ENCODE data around the gene TBC1D5. TPM values are rescaled to one million over a fixed set of nuclear protein-coding genes. Genes with fewer than 3 reads are reported as not detected.

TBC1D5 gene
- total RNA-seq, 1 experiment from 2014 or later = 33.9 TPM

DNA sequence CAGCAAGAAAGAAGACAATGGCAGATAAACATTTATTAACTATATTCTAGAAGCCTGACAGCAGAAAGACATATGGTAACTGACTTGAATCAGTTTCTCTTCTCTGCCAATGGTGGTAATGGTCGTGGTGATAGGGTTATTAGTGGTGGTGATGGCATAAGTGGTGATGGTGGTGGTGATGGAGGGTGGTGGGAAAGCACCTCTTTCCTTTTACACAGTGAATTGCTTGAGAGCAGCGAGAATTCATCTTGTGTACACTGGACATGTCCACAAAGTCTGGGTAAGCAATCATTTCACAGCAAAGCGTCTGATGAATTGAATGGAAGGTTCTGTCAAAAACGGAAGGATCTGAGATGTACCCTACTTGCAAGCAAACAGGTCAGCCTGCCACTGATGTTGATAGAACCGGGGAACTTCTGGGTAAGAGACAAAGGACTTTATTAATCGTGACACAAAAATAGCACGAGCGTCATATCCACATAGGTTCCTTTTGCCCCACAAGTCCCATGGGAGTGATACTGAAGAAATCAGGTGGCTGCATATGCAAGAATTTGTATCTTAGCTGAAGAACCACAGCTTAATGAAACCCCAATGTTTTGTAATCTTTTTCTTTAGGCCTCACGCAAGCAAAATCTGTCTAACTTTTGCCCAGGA, 23.5 kb upstream of the TBC1D5 start:
- no peak for ATAC-seq
- Histone ChIP-seq H3K27ac (ENCODE audit: low read depth, low read length) (no peak overlapping the region), H3K9me3 (ENCODE audit: control insufficient read depth in 1 of 2, insufficient read depth in 1 of 2, low read depth in 1 of 2, low read length in 2 of 2) (no peaks in the 10 kb centered on the region), H3K27me3 (ENCODE audit: insufficient read depth, low read length) (no peaks in the 10 kb centered on the region), H3K4me1 (ENCODE audit: control insufficient read depth in 1 of 2, insufficient read depth in 2 of 2, low read length in 2 of 2) (no peaks in the 10 kb centered on the region), H3K4me3 (replicated peaks in 1 of 2; ENCODE audit: low read depth in 1 of 2, low read length in 2 of 2) (no peak overlapping the region), H4K20me1 (ENCODE audit: insufficient read depth) (no peaks in the 10 kb centered on the region), H3K36me3 (ENCODE audit: control insufficient read depth in 1 of 2, insufficient read depth in 2 of 2, low read length in 2 of 2) (no peaks in the 10 kb centered on the region), H3K9me2 (ENCODE audit: insufficient read depth) (no peaks in the 10 kb centered on the region), H3K9ac (ENCODE audit: low read length) (no peak overlapping the region), H3K79me2 (ENCODE audit: insufficient read depth, low read length) (no peaks in the 10 kb centered on the region), H3K4me2 (ENCODE audit: low read length) (no peak overlapping the region), H2AFZ (ENCODE audit: low read depth, low read length, poor library complexity, severe bottlenecking) (no peak overlapping the region)
- BruUV-seq (replicated peaks) = no TSS peak
- TF ChIP-seq EGR1 (IDR thresholded peaks at IDR 0.05; ENCODE audit: low read depth) = no peak
- TF ChIP-seq, protein P1, sequence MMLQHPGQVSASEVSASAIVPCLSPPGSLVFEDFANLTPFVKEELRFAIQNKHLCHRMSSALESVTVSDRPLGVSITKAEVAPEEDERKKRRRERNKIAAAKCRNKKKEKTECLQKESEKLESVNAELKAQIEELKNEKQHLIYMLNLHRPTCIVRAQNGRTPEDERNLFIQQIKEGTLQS (IDR thresholded peaks at IDR 0.05) = no peak
- no peak for TF ChIP-seq FOSL1 (IDR thresholded peaks at IDR 0.05; ENCODE audit: low read depth)
- no peak for TF ChIP-seq ELF1 (IDR thresholded peaks at IDR 0.05; ENCODE audit: borderline replicate concordance, low read depth)
- TF ChIP-seq RAD21 (IDR thresholded peaks at IDR 0.05; ENCODE audit: low read depth) = no peak
- no peak for TF ChIP-seq MAX (IDR thresholded peaks at IDR 0.05)
- no peak for TF ChIP-seq SP1 (IDR thresholded peaks at IDR 0.05; ENCODE audit: low read depth)
- TF ChIP-seq ZNF274 (IDR thresholded peaks at IDR 0.05; ENCODE audit: low read depth, low read length) = no peak
- no peak for TF ChIP-seq SRF (IDR thresholded peaks at IDR 0.05; ENCODE audit: low read depth)
- TF ChIP-seq CBX3 (IDR thresholded peaks at IDR 0.05; ENCODE audit: low read depth) = no peak
- TF ChIP-seq EZH2 (IDR thresholded peaks at IDR 0.05) = no peak
- no peak for TF ChIP-seq ZFX (IDR thresholded peaks at IDR 0.05)
- TF ChIP-seq CEBPB (IDR thresholded peaks at IDR 0.05; ENCODE audit: low read depth) = no peak
- no peak for TF ChIP-seq POLR2A (IDR thresholded peaks at IDR 0.05; ENCODE audit: borderline replicate concordance, extremely low read depth, insufficient read depth, insufficient read length)
- TF ChIP-seq, protein P2, sequence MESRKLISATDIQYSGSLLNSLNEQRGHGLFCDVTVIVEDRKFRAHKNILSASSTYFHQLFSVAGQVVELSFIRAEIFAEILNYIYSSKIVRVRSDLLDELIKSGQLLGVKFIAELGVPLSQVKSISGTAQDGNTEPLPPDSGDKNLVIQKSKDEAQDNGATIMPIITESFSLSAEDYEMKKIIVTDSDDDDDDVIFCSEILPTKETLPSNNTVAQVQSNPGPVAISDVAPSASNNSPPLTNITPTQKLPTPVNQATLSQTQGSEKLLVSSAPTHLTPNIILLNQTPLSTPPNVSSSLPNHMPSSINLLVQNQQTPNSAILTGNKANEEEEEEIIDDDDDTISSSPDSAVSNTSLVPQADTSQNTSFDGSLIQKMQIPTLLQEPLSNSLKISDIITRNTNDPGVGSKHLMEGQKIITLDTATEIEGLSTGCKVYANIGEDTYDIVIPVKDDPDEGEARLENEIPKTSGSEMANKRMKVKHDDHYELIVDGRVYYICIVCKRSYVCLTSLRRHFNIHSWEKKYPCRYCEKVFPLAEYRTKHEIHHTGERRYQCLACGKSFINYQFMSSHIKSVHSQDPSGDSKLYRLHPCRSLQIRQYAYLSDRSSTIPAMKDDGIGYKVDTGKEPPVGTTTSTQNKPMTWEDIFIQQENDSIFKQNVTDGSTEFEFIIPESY (IDR thresholded peaks at IDR 0.05; ENCODE audit: extremely low read depth, insufficient replicate concordance, low read length) = no peak
- DNase-seq (ENCODE audit: low read depth, low spot score) = no peak
- CTCF ChIA-PET = no interaction called here
- POLR2A ChIA-PET = no interaction called here
- RAD21 ChIA-PET (ENCODE audit: low non-redundant PET in 1 of 2, low total read pairs in 2 of 2, uncharacterized antibody in 2 of 2, unreplicated experiment in 2 of 2) = no interaction called here
- intact Hi-C loops (cut with micrococcal nuclease) = no loop called here

All from HCT116 (cell line).